Pancreas (tissue), 10 donors: ENCODE data around the gene RAB7B. TPM values are rescaled to one million over a fixed set of nuclear protein-coding genes. Genes with fewer than 3 reads are reported as not detected.

Experiments used
- ATAC-seq, 4 donors: fragments of 200-7000 bp; cut with Tn5 transposase; one replicate each; pipeline versions ENCODE4 v1.8.0 to v1.9.1; 2020; ENCODE audit warnings: mild to moderate bottlenecking in 4 of 4, moderate library complexity in 4 of 4
- DNase-seq, 6 donors: peaks; one replicate each; pipeline ENCODE4 v3.0.0-alpha.2; 2020
- FAIRE-seq: peaks from 2 replicates; lab custom pipeline; 2012; peaks lifted over from hg19 to GRCh38; lab: Jason Lieb, UNC
- H3K27ac ChIP-seq, 4 donors: fragments of 200-600 bp; sonication (generic); 1 replicate in 3 of 4; 2 replicates in 1 of 4; pipeline versions ENCODE4 v1.5.0 to v1.8.0; 2020
- H3K27me3 ChIP-seq, 4 donors: fragments of 200-600 bp; one replicate each; pipeline ENCODE4 v1.8.0; 2021
- H3K36me3 ChIP-seq, 3 donors: fragments of 200-600 bp; sonication (generic) in 1 of 3; one replicate each; pipeline versions ENCODE4 v1.5.0 to v1.8.0; 2020 to 2021
- H3K4me1 ChIP-seq, 3 donors: fragments of 200-600 bp; one replicate each; pipeline ENCODE4 v1.8.0; 2021
- H3K4me3 ChIP-seq, 4 donors: fragments of 200-600 bp; sonication (generic) in 2 of 4; one replicate each; pipeline versions ENCODE4 v1.5.0 to v1.8.0; 2020 to 2021
- H3K9me3 ChIP-seq, 4 donors: fragments of 200-600 bp; one replicate each; pipeline ENCODE4 v1.8.0; 2021
- CTCF ChIP-seq, 4 donors: fragments of 200-600 bp; sonication (generic) in 3 of 4; IDR thresholded peaks; one replicate each; pipeline versions ENCODE4 v1.5.0 to v1.8.0; 2021; ENCODE audit warnings: antibody characterized with exemption in 4 of 4
- WGBS, 2 donors: extraction: QIAGEN DNeasy Blood & Tissue Kit; methylation state at CpG; one replicate each; pipeline ENCODE4 v1.1.7; 2013; 5-methylcytosine and 5-hydroxymethylcytosine counted together
- intact Hi-C, 3 donors: fragments of 100-400 bp; cut with DNase I; formaldehyde crosslinking; loops; one replicate each; pipeline versions ENCODE4 v1.11.1 to v1.14.2; 2022
- polyA plus RNA-seq, 2 donors: library from polyadenylated mRNA; stranded (reverse); fragments of 200-250 nt; gene quantifications; one replicate each; pipeline ENCODE4 v1.2.3, GENCODE V29; 2013
- total RNA-seq, 6 donors: library from RNA; stranded (reverse); fragmentation: NEBNext Ultra II Directional in 4 of 6; extraction: Animal tissue kit (Norgen Biotek cat#: 25700) in 4 of 6; gene quantifications; one replicate each; pipeline versions ENCODE4 v1.2.1 to v1.2.4, GENCODE V29; 2021 to 2023
- donor health status: healthy with polysubstance abuse.
- donor health status: DM: no; HTN: no; CAD: no; lungs with moderate emphysema.
- donor health status: DM: no; HTN: no; CAD: no.
- donor health status: control.
- donor health status: control.
- donor health status: Bipolar disorder and iron deficiency.
- donor health status: DM: yes; HTN: yes; CAD: no.
- donor health status: DM: no; HTN: no; CAD: no.
- donor health status: DM: no; HTN: no; CAD: no.
- donor health status: DM: yes; HTN: yes; CAD: no.

Gene RAB7B
- total and polyA plus RNA-seq, 8 donors: 0.24 to 4.0 (median 0.59) TPM

- no peak overlapping the region for H3K27ac ChIP-seq
- H3K4me1 ChIP-seq: no peaks in the 10 kb centered on the region
- H3K9me3 ChIP-seq: no peaks in the 10 kb centered on the region
- 36% methylated on average over 4 of the region's 4 CpGs for WGBS, 2 donors
- no peaks in the 10 kb centered on the region for H3K36me3 ChIP-seq
- intact Hi-C loops: no loop called here
- ATAC-seq: peak in 1 of 4 donors; percentile 21
- no peak overlapping the region for H3K4me3 ChIP-seq
- H3K27me3 ChIP-seq: no peaks in the 10 kb centered on the region
- TF ChIP-seq CTCF (IDR thresholded peaks at IDR 0.05): no peak
- DNase-seq: no peak
- no peak for FAIRE-seq
Measured at GRCh38 chr1:205930799-205931281, 72.4 kb downstream of the RAB7B start.

- H3K4me1 ChIP-seq: no peaks in the 10 kb centered on the region
Measured at GRCh38 chr1:205930195-205930577, 73.0 kb downstream of the RAB7B start.

GRCh38 chr1:205929496-205930194 lies 73.5 kb downstream of the RAB7B start:
- no peak for TF ChIP-seq CTCF (IDR thresholded peaks at IDR 0.05)
- Histone ChIP-seq H3K4me3 (no peak overlapping the region), H3K9me3 (no peaks in the 10 kb centered on the region), H3K36me3 (no peaks in the 10 kb centered on the region), H3K27ac (no peak overlapping the region), H3K4me1 (no peaks in the 10 kb centered on the region), H3K27me3 (no peaks in the 10 kb centered on the region)
- intact Hi-C loops: loop anchor here in 2 of 3 donors (10.0 kb wide), 2 partner anchors 45 to 175 kb away; no protein-coding TSS in a partner anchor
- peak in 1 of 6 donors; percentile 41 for DNase-seq
- WGBS, 2 donors: 85 to 90% methylated on average over 19 of the region's 19 CpGs
- FAIRE-seq: no peak
- no peak for ATAC-seq

More at GRCh38 chr1:205930195-205930577, 73.0 kb downstream of the RAB7B start:
- FAIRE-seq (no peak), ATAC-seq (no peak), DNase-seq (no peak)
- no peak overlapping the region for H3K27ac ChIP-seq
- H3K4me3 ChIP-seq: no peak overlapping the region
- intact Hi-C loops: no loop called here
- TF ChIP-seq CTCF (IDR thresholded peaks at IDR 0.05): no peak
- WGBS, 2 donors: 100% methylated on average over 1 of the region's 1 CpG
- H3K27me3 ChIP-seq: no peaks in the 10 kb centered on the region
- H3K36me3 ChIP-seq: no peaks in the 10 kb centered on the region
- H3K9me3 ChIP-seq: no peaks in the 10 kb centered on the region

GRCh38 chr1:205928317-205928716 lies 74.9 kb downstream of the RAB7B start:
- H3K36me3 ChIP-seq: no peaks in the 10 kb centered on the region
- DNase-seq (peak in 1 of 6 donors; percentile 13), ATAC-seq (no peak), FAIRE-seq (no peak)
- no peaks in the 10 kb centered on the region for H3K4me1 ChIP-seq
- no peak for TF ChIP-seq CTCF (IDR thresholded peaks at IDR 0.05)
- H3K27ac ChIP-seq: no peak overlapping the region
- intact Hi-C loops: loop anchor here in 2 of 3 donors (10.0 kb wide), 2 partner anchors 46 to 176 kb away; no protein-coding TSS in a partner anchor
- no peak overlapping the region for H3K4me3 ChIP-seq
- no peaks in the 10 kb centered on the region for H3K9me3 ChIP-seq
- WGBS, 2 donors: 88 to 93% methylated on average over 5 of the region's 5 CpGs
- no peaks in the 10 kb centered on the region for H3K27me3 ChIP-seq

GRCh38 chr1:205927676-205928075 lies 75.5 kb downstream of the RAB7B start:
- Histone ChIP-seq H3K4me1 (no peaks in the 10 kb centered on the region), H3K4me3 (no peak overlapping the region), H3K36me3 (no peaks in the 10 kb centered on the region), H3K27me3 (no peaks in the 10 kb centered on the region), H3K9me3 (no peaks in the 10 kb centered on the region), H3K27ac (no peak overlapping the region)
- WGBS, 2 donors: 93 to 97% methylated on average over 12 of the region's 12 CpGs
- no peak for TF ChIP-seq CTCF (IDR thresholded peaks at IDR 0.05)
- ATAC-seq: no peak
- intact Hi-C loops: loop anchor here in 2 of 3 donors (10.0 kb wide), 2 partner anchors 47 to 177 kb away; no protein-coding TSS in a partner anchor
- no peak for FAIRE-seq
- peak in 1 of 6 donors; percentile 48 for DNase-seq
